Stomach (tissue), 4 donors: ENCODE data around the gene ACR.
"Not testable (repeated sequence)": the region's sequence is repeated elsewhere in the genome, so short reads cannot be mapped to it uniquely, and the experiment has no call there.

Experiments used
- EP300 ChIP-seq: sonication (generic); formaldehyde crosslinking; IDR thresholded peaks from one replicate; pipeline ENCODE4 v1.6.1; 2017; ENCODE audit warnings: antibody characterized with exemption
- POLR2A ChIP-seq, 4 donors: fragments of 450-650 bp; IDR thresholded peaks; one replicate each; pipeline ENCODE4 v1.6.1; 2016; ENCODE audit warnings: antibody characterized with exemption in 4 of 4, control low read depth in 2 of 4, mild to moderate bottlenecking in 1 of 4, moderate library complexity in 1 of 4
- POLR2AphosphoS5 ChIP-seq, 3 donors: sonication (generic); formaldehyde crosslinking; IDR thresholded peaks; one replicate each; pipeline ENCODE4 v1.6.1; 2016; ENCODE audit warnings: antibody characterized with exemption in 3 of 3
- TF ChIP-seq, protein P1 (sequence below), 7 experiments: fragments of 450-650 bp in 4 of 7; fragments of 200-600 bp in 3 of 7; sonication (generic) in 3 of 7; IDR thresholded peaks; one replicate each; pipeline ENCODE4 v1.5.1; 2016 to 2019; ENCODE audit warnings: antibody characterized with exemption in 7 of 7, control low read depth in 2 of 7, mild to moderate bottlenecking in 1 of 7

GRCh38 chr22:50783880-50784276 lies 45.9 kb downstream of the ACR start:
- not testable (repeated sequence) for TF ChIP-seq POLR2AphosphoS5 (IDR thresholded peaks at IDR 0.05); POLR2A (IDR thresholded peaks at IDR 0.05); EP300
- TF ChIP-seq, protein P1, sequence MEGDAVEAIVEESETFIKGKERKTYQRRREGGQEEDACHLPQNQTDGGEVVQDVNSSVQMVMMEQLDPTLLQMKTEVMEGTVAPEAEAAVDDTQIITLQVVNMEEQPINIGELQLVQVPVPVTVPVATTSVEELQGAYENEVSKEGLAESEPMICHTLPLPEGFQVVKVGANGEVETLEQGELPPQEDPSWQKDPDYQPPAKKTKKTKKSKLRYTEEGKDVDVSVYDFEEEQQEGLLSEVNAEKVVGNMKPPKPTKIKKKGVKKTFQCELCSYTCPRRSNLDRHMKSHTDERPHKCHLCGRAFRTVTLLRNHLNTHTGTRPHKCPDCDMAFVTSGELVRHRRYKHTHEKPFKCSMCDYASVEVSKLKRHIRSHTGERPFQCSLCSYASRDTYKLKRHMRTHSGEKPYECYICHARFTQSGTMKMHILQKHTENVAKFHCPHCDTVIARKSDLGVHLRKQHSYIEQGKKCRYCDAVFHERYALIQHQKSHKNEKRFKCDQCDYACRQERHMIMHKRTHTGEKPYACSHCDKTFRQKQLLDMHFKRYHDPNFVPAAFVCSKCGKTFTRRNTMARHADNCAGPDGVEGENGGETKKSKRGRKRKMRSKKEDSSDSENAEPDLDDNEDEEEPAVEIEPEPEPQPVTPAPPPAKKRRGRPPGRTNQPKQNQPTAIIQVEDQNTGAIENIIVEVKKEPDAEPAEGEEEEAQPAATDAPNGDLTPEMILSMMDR (IDR thresholded peaks at IDR 0.05): not testable (repeated sequence)
